OCI-LY7 (cell line): ENCODE data around the gene NEUROG1. TPM values are rescaled to one million over a fixed set of nuclear protein-coding genes. Genes with fewer than 3 reads are reported as not detected.

Experiments used
- BruUV-seq: library from RNA; stranded (reverse); fragments of 400-500 nt; replicated peaks from 2 replicates; lab custom pipeline; 2021; lab: Mats Ljungman, UMichigan
- CTCF ChIA-PET: fragments of 300-600 bp; sonication (Branson Sonifier 250); formaldehyde crosslinking; loops from one replicate; lab custom pipeline; 2022; ENCODE audit warnings: antibody characterized with exemption; ENCODE audit not compliant: unreplicated experiment; lab: Charles Lee
- POLR2A ChIA-PET: fragments of 300-600 bp; sonication (Branson Sonifier 250); formaldehyde crosslinking; loops from one replicate; lab custom pipeline; 2022; ENCODE audit warnings: antibody characterized with exemption; lab: Charles Lee
- DNase-seq: peaks from one replicate; pipeline ENCODE4 v3.0.0-alpha.2; 2015; ENCODE audit warnings: low spot score
- H2AFZ ChIP-seq: fragments of 200-600 bp; sonication (generic), shearing (Covaris generic); 2 replicates; pipeline ENCODE4 v1.6.1; 2014; ENCODE audit warnings: mild to moderate bottlenecking, antibody characterized with exemption, low read length, moderate library complexity
- H3K27ac ChIP-seq: fragments of 200-600 bp; sonication (generic); 2 replicates; pipeline ENCODE4 v1.5.1; 2014; ENCODE audit warnings: mixed run types, low read depth, mild to moderate bottlenecking, moderate library complexity, low read length, inconsistent platforms; ENCODE audit not compliant: poor library complexity, severe bottlenecking
- H3K36me3 ChIP-seq: fragments of 200-600 bp; sonication (generic); 2 replicates; pipeline ENCODE4 v1.6.1; 2014; ENCODE audit warnings: mild to moderate bottlenecking, antibody characterized with exemption, low read length, moderate library complexity, mixed read lengths; ENCODE audit not compliant: insufficient read depth
- H3K4me1 ChIP-seq: fragments of 200-600 bp; sonication (generic); 2 replicates; pipeline ENCODE4 v1.5.1; 2014; ENCODE audit warnings: mild to moderate bottlenecking, low read length; ENCODE audit not compliant: insufficient read depth, poor library complexity, severe bottlenecking
- H3K4me2 ChIP-seq: fragments of 200-600 bp; sonication (generic); 2 replicates; pipeline ENCODE4 v1.6.1; 2014; ENCODE audit warnings: mild to moderate bottlenecking, low read length
- H3K4me3 ChIP-seq: fragments of 200-600 bp; sonication (generic); 2 replicates; pipeline ENCODE4 v1.5.1; 2014; ENCODE audit warnings: mild to moderate bottlenecking, low read depth, low read length; ENCODE audit not compliant: poor library complexity, severe bottlenecking
- H3K79me2 ChIP-seq: fragments of 200-600 bp; sonication (generic); 2 replicates; pipeline ENCODE4 v1.6.1; 2016; ENCODE audit warnings: low read depth, mild to moderate bottlenecking, low read length, moderate library complexity, mixed read lengths; ENCODE audit not compliant: insufficient read depth
- H3K9me2 ChIP-seq: fragments of 200-600 bp; sonication (generic); 2 replicates; pipeline ENCODE4 v1.6.1; 2016; ENCODE audit warnings: mild to moderate bottlenecking, low read length, mixed read lengths; ENCODE audit not compliant: insufficient read depth
- H3K9me3 ChIP-seq: fragments of 200-600 bp; sonication (generic); 2 replicates; pipeline ENCODE4 v1.6.1; 2014; ENCODE audit warnings: mild to moderate bottlenecking, mixed run types, low read length, mixed read lengths
- H4K20me1 ChIP-seq: fragments of 200-600 bp; sonication (generic); 2 replicates; pipeline ENCODE4 v1.6.1; 2014; ENCODE audit warnings: mild to moderate bottlenecking, antibody characterized with exemption, low read length, moderate library complexity, mixed read lengths; ENCODE audit not compliant: insufficient read depth
- CTCF ChIP-seq: fragments of 200-600 bp; sonication (generic); conservative IDR thresholded peaks from 2 replicates; pipeline ENCODE4 v1.5.1; 2014; ENCODE audit warnings: mild to moderate bottlenecking, antibody characterized with exemption, low read length, moderate library complexity, mixed read lengths
- EZH2phosphoT487 ChIP-seq: fragments of 200-600 bp; sonication (generic); IDR thresholded peaks from 2 replicates; pipeline ENCODE4 v1.6.1; 2018; ENCODE audit warnings: low read depth, borderline replicate concordance, mild to moderate bottlenecking, mixed run types, antibody characterized with exemption, low read length, moderate library complexity, mixed read lengths
- intact Hi-C: fragments of 100-400 bp; cut with micrococcal nuclease; formaldehyde crosslinking; loops from one replicate; pipeline ENCODE4 v1.10.0; 2022; ENCODE audit not compliant: unreplicated experiment
- total RNA-seq, 2 experiments: library from RNA; depleted of rRNA in 1 of 2; stranded (reverse); fragments of >200 nt in 1 of 2; shearing (Covaris generic) in 1 of 2; gene quantifications; 2 replicates each; pipeline ENCODE4 v1.2.3, GENCODE V29; 2014 to 2022

Gene NEUROG1
- total RNA-seq, 2 experiments from 2014 or later: not detected

GRCh38 chr5:135502836-135503520 is 32.8 kb downstream of the NEUROG1 start:
- H3K27ac ChIP-seq: no peak overlapping the region
- H3K4me3 ChIP-seq: no peak overlapping the region
- H3K9me2 ChIP-seq: no peaks in the 10 kb centered on the region
- H3K79me2 ChIP-seq: no peaks in the 10 kb centered on the region
- no peak for DNase-seq
- no peaks in the 10 kb centered on the region for H3K9me3 ChIP-seq
- no peaks in the 10 kb centered on the region for H3K36me3 ChIP-seq
- CTCF ChIA-PET: no interaction called here
- H3K4me2 ChIP-seq: no peak overlapping the region
- TF ChIP-seq EZH2phosphoT487 (no peak), CTCF (no peak)
- no peaks in the 10 kb centered on the region for H3K4me1 ChIP-seq
- intact Hi-C loops: no loop called here
- H4K20me1 ChIP-seq: no peaks in the 10 kb centered on the region
- H2AFZ ChIP-seq: no peak overlapping the region
- no TSS peak for BruUV-seq
- POLR2A ChIA-PET: no interaction called here

- Histone ChIP-seq H3K9me2 (no peaks in the 10 kb centered on the region), H3K4me3 (no peak overlapping the region), H3K27ac (no peak overlapping the region), H4K20me1 (no peaks in the 10 kb centered on the region), H3K4me1 (no peaks in the 10 kb centered on the region), H3K36me3 (no peaks in the 10 kb centered on the region), H3K9me3 (no peaks in the 10 kb centered on the region), H3K79me2 (no peaks in the 10 kb centered on the region), H2AFZ (no peak overlapping the region), H3K4me2 (no peak overlapping the region)
- no TSS peak for BruUV-seq
- TF ChIP-seq CTCF: no peak
- TF ChIP-seq EZH2phosphoT487: no peak
- POLR2A ChIA-PET: no interaction called here
- intact Hi-C loops: no loop called here
- CTCF ChIA-PET: no interaction called here
- no peak for DNase-seq
Measured at GRCh38 chr5:135501965-135502364, 33.8 kb downstream of the NEUROG1 start.

GRCh38 chr5:135498637-135498995 is 37.1 kb downstream of the NEUROG1 start:
- no peak for DNase-seq
- H4K20me1 ChIP-seq: no peaks in the 10 kb centered on the region
- H3K4me1 ChIP-seq: no peaks in the 10 kb centered on the region
- BruUV-seq: no TSS peak
- intact Hi-C loops: no loop called here
- H2AFZ ChIP-seq: no peak overlapping the region
- no peaks in the 10 kb centered on the region for H3K9me3 ChIP-seq
- H3K27ac ChIP-seq: no peak overlapping the region
- ChIA-PET CTCF (no interaction called here), POLR2A (no interaction called here)
- H3K9me2 ChIP-seq: no peaks in the 10 kb centered on the region
- no peak overlapping the region for H3K4me2 ChIP-seq
- TF ChIP-seq CTCF: no peak
- TF ChIP-seq EZH2phosphoT487: no peak
- no peaks in the 10 kb centered on the region for H3K36me3 ChIP-seq
- H3K79me2 ChIP-seq: no peaks in the 10 kb centered on the region
- no peak overlapping the region for H3K4me3 ChIP-seq
